Retinal pigment epithelial cell (primary cell): ENCODE data around the gene FLT4.
A peak's percentile ranks its signal among the peaks of the same experiment; 100 is the strongest.

Experiments used
- DNase-seq: peaks from one replicate; pipeline ENCODE4 v3.0.0-alpha.2; 2010; ENCODE audit warnings: low read depth
- H3K4me3 ChIP-seq: 2 replicates; pipeline ENCODE4 v1.5.1; 2011; ENCODE audit warnings: mild to moderate bottlenecking, low read length, control low read depth, moderate library complexity
- TF ChIP-seq, protein P1 (sequence below): conservative IDR thresholded peaks from 2 replicates; pipeline ENCODE4 v1.5.1; 2011; ENCODE audit warnings: low read depth, low read length, control low read depth, inconsistent platforms

The FLT4 gene

DNA sequence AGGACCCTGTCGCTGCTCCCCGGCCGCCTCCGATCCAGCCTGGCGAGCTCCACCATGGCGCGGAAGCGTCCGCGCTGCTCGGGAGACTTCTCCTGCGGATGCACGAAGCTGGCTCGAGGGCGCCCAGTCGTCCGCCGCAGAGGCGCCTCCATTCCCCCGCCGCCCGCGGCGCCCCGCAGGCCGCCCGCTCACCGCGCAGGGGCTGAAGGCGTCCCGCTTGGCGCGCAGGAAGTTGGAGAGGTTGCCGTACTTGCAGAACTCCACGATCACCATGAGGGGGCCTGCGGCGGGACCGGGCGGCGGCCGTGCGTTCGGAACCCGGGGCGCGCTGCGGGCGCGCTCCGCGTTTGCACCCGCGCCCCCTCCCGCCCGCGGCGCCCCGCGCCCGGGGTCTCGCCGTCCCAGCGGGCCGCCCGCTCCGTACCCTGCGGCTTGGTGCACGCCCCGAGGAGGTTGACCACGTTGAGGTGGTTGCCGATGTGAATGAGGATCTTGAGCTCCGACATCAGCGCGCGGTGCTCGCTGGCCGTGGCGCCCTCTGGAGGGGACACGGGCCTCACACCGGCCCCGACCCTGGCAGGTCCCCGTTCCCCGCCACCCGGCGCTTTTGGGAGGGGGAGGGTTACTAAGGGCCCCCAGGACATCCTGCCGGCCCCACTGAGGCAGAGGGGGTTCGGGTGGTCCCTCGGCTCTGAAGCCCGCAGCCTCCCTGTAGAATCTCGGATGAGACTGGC is 30.4 kb downstream of the FLT4 start:
- DNase-seq = peak; percentile 3
- TF ChIP-seq, protein P1, sequence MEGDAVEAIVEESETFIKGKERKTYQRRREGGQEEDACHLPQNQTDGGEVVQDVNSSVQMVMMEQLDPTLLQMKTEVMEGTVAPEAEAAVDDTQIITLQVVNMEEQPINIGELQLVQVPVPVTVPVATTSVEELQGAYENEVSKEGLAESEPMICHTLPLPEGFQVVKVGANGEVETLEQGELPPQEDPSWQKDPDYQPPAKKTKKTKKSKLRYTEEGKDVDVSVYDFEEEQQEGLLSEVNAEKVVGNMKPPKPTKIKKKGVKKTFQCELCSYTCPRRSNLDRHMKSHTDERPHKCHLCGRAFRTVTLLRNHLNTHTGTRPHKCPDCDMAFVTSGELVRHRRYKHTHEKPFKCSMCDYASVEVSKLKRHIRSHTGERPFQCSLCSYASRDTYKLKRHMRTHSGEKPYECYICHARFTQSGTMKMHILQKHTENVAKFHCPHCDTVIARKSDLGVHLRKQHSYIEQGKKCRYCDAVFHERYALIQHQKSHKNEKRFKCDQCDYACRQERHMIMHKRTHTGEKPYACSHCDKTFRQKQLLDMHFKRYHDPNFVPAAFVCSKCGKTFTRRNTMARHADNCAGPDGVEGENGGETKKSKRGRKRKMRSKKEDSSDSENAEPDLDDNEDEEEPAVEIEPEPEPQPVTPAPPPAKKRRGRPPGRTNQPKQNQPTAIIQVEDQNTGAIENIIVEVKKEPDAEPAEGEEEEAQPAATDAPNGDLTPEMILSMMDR = peak; percentile 48
- peak overlapping the region; percentile 27 for H3K4me3 ChIP-seq

- DNase-seq = no peak
- H3K4me3 ChIP-seq = peak overlapping the region; percentile 27
- TF ChIP-seq, protein P1 = no peak
Observed at GRCh38 chr5:180618487-180618828, 30.9 kb downstream of the FLT4 start.

- no peak overlapping the region for H3K4me3 ChIP-seq
- DNase-seq = no peak
- TF ChIP-seq, protein P1 = no peak
Observed at GRCh38 chr5:180613814-180614188, 35.6 kb downstream of the FLT4 start.

DNA sequence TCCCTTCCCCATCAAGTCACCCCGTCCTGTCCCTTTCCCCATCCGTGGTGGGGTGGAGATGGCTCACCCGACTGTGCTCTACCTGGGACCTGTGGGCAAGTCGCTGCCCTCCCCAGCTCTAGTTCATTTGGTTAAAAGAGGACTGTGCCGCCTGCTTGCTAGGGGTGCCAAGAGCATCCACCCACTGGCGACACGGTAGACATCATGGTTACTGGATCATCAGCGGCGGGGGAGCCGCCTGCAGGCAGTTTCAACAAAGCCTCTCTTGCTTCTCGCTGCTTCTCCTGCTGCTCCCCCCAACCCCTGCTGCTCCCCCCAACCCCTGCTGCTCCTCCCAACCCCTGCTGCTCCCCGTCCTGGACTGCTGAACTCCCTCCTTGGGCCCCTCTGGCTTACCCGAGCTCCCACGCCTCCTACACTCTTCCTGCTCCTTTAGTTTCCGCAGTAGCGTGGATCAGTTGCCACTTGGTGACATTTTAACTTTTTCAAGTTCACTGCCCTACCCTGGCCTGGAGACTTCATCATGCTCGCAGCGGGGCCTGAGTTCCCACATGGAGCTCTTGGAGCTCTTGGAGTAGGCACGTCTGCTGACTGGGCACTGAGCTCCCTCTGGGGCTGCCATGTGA is 36.1 kb downstream of the FLT4 start:
- no peak overlapping the region for H3K4me3 ChIP-seq
- DNase-seq = no peak
- TF ChIP-seq, protein P1 = no peak

DNA sequence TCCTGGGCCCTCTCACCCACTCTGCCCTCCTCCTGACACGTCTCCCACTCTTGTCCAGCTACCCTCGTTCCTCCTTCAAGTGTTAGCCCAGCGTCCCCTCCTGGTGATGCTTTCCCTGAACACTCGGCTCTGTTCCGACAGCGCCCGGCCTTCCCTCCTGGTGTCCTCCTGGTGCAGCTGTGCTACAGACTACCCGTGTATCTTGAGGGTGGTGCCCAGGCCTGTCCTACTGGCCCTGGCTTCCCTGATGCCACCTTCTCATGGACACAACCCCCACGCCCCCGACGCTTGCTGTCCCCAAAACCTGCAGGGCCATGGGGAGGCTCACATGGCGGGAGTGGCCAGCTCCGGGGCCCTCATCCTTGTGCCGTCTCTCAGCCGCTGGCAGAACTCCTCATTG is 36.7 kb downstream of the FLT4 start:
- H3K4me3 ChIP-seq = no peak overlapping the region

DNA sequence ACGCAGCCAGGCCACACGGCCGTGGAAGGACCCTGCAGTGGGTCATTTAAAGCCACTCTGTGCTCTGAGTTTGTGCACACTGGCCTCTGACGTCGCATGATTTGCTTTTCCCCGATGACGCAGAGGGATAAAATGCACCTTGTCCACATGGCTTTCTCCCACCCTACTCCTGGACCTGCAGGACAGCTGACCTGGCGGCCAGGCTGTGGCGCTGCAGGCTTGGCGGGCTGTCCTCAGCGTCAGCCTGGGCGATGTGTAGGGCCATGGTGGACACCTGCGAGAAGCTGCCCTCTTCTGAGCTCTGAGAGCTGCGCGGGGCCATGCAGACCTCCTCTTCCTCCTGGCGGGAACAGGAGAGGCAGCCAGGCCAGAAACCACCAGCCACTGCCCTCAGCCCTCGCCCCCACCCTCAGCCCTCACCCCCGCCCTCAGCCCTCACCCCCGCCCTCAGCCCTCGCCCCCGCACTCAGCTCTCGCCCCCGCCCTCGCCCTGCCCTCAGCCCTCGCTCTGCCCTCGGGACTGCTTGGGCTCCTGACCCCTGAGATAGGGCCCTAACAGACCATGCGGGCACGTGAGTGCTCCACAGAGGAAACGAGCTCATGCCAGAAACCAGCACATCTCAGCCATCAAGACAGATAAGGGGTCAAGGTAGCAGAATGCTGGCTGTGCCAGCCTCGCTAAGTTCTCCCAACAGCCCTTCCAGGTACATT is 38.1 kb downstream of the FLT4 start:
- TF ChIP-seq, protein P1 = no peak
- H3K4me3 ChIP-seq = no peak overlapping the region
- no peak for DNase-seq

More for the DNA sequence above, 36.7 kb downstream of the FLT4 start:
- TF ChIP-seq, protein P1 = no peak
- no peak for DNase-seq
